Measurements from ENCODE around the gene MTHFR. TPM values are rescaled to one million over a fixed set of nuclear protein-coding genes. Genes with fewer than 3 reads are reported as not detected.

The MTHFR gene
- total RNA-seq, 1 experiment from 2014 or later = 18.2 TPM

DNA sequence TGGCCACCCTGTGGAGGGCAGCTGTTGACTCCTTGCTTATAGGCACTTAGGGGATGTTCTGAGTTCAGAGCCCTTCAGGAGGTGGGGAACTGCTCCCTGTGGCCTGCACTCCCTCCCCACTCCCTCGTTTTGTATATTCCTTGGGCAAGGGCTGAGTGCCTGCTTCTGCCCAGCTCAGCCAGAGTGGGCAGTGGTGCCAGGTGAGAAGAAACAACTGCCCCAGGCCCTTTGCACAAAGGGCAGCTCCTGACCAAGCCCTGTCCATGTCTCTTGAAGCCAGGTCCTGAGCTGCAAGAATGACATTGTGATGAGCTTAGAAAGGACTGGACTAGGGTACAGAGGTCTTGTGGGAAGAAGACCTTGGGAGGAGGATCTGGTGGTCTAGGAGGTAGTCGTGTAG lies 67.7 kb downstream of the MTHFR start:
- Histone ChIP-seq H3K4me2 (ENCODE audit: insufficient read depth, insufficient read length, low read length) (no peak overlapping the region), H3K4ac (ENCODE audit: low read depth, low read length) (no peak overlapping the region), H2BK20ac (ENCODE audit: low read depth, low read length, poor library complexity, severe bottlenecking) (no peak overlapping the region), H2BK15ac (ENCODE audit: low read depth, low read length) (no peak overlapping the region), H3K23ac (ENCODE audit: insufficient read length, low read depth, low read length) (no peak overlapping the region), H2BK12ac (ENCODE audit: insufficient read length, low read depth, low read length) (no peak overlapping the region), H3K27ac (ENCODE audit: insufficient read length, low read depth, low read length) (no peak overlapping the region), H4K20me1 (ENCODE audit: control insufficient read depth, insufficient read depth, insufficient read length) (no peaks in the 10 kb centered on the region), H3K27me3 (ENCODE audit: insufficient read depth, low read length) (no peaks in the 10 kb centered on the region), H2BK120ac (ENCODE audit: low read depth, low read length, poor library complexity, severe bottlenecking) (no peak overlapping the region), H2AK5ac (ENCODE audit: insufficient read length, low read length) (no peak overlapping the region), H3K18ac (ENCODE audit: insufficient read length, low read depth, low read length) (no peak overlapping the region), H3K79me1 (ENCODE audit: insufficient read depth, low read depth, low read length, poor library complexity, severe bottlenecking) (no peaks in the 10 kb centered on the region), H3K23me2 (ENCODE audit: insufficient read length, low read depth, low read length, poor library complexity, severe bottlenecking) (peaks cover 6% of the 10 kb centered on the region), H3K4me1 (ENCODE audit: insufficient read depth, low read length) (peaks cover 4% of the 10 kb centered on the region; the same call in 1 of the 2 replicates), H3K9ac (ENCODE audit: extremely low read depth, insufficient read length, low read length) (no peak overlapping the region), H3T11ph (ENCODE audit: low read length) (no peak overlapping the region), H4K5ac (ENCODE audit: insufficient read length, low read depth, low read length) (no peak overlapping the region), H2BK5ac (ENCODE audit: insufficient read length, low read length) (no peak overlapping the region), H4K91ac (ENCODE audit: insufficient read length, low read depth, low read length) (peak overlapping the region; percentile 63), H3K79me2 (ENCODE audit: insufficient read depth, low read length) (no peaks in the 10 kb centered on the region), H3K14ac (ENCODE audit: insufficient read depth, low read length) (no peak overlapping the region), H3K9me3 (ENCODE audit: control insufficient read depth, low read depth, low read length) (no peaks in the 10 kb centered on the region), H4K8ac (replicated peaks; ENCODE audit: insufficient read length, low read depth, low read length) (no peak overlapping the region), H2AFZ (ENCODE audit: low read length) (no peak overlapping the region), H3K56ac (ENCODE audit: insufficient read length, low read depth, low read length) (peak overlapping the region; percentile 66)
- Mint-ChIP-seq H3K4me1 (peaks cover 32 to 37% of the 10 kb centered on the region in 2 experiments), H3K9me3 (no peaks in the 10 kb centered on the region; a peak in 1 of 5 replicates), H3K4me3 (peak overlapping the region in 1 of 2 experiments; percentile 97; a peak in 2 of 5 replicates), H3K27me3 (ENCODE audit: low read depth) (no peaks in the 10 kb centered on the region; the same call in 1 of the 2 replicates), H3K36me3 (ENCODE audit: insufficient read depth in 1 of 3, low read depth in 3 of 3) (peaks cover 0 to 11% (median 0%) of the 10 kb centered on the region in 3 experiments; a peak in 4 of 7 replicates), H3K27ac (peak overlapping the region in 1 of 3 experiments; percentile 19; a peak in 3 of 7 replicates)
- no CpG with 5 or more reads among the region's 2 CpGs for WGBS (ENCODE audit: extremely low coverage, insufficient read length, low lambda C conversion rate)
- DNase-seq = no peak
- TF ChIP-seq CTCF (conservative IDR thresholded peaks at IDR 0.05) = no peak
